NT2/D1 (cell line): Measurements from ENCODE around the gene OTUB1.

Source experiments
- YY1 ChIP-seq: IDR thresholded peaks from 2 replicates; pipeline ENCODE4 v1.6.1; 2011; ENCODE audit not compliant: insufficient read length, insufficient read depth
- ZNF274 ChIP-seq: IDR thresholded peaks from 2 replicates; pipeline ENCODE4 v1.6.1; 2011; ENCODE audit warnings: mild to moderate bottlenecking, low read depth, low read length

- no peak for TF ChIP-seq YY1
- TF ChIP-seq ZNF274 = no peak
These were observed 50.9 kb downstream of the OTUB1 start for GRCh38 chr11:64037027-64037634.
